ENCODE results near the gene LIMK2. TPM values are rescaled to one million over a fixed set of nuclear protein-coding genes. Genes with fewer than 3 reads are reported as not detected.

LIMK2 gene
- 29.1 TPM for total RNA-seq

DNA sequence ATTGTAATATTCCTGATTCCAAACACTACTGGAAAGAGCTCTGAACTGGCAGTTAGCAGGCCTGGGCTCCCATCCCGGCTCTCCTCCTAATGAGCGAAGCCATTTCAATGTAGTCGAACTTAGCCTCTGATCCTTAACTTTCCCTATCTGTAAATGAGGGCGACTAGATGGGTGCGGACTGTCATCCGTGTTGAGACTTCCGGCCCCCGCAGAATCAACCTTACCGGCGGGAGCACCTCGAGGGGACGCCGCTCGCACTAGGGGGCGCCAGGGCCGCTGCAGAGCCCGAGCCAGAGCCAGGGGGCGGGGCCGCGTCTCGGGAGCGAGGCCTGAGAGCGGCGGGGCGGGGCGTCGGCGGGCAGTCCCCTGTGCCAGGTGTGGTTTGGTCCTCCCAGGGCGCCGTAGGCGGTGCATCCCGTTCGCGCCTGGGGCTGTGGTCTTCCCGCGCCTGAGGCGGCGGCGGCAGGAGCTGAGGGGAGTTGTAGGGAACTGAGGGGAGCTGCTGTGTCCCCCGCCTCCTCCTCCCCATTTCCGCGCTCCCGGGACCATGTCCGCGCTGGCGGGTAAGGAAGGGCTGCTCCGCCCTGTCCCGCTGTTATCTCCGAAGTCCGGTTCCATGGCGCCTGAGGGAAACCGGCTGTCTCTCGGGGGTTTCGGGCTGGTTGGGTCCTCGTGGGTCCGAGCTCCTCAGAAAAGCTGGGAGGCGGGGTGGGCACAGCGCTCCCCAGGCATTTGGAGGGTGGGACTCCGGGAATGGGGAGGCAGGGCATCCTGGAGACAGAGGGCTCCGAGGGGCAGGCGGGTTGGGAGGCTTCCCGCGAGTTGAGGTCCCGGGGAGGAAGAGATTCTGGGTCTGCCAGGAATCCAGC, at the start of gene LIMK2:
Gene LIMK2 (plus strand): TSS at position 437 of the 869 bp plus-strand sequence. CDS start 111 bp downstream, at position 548.

DNA sequence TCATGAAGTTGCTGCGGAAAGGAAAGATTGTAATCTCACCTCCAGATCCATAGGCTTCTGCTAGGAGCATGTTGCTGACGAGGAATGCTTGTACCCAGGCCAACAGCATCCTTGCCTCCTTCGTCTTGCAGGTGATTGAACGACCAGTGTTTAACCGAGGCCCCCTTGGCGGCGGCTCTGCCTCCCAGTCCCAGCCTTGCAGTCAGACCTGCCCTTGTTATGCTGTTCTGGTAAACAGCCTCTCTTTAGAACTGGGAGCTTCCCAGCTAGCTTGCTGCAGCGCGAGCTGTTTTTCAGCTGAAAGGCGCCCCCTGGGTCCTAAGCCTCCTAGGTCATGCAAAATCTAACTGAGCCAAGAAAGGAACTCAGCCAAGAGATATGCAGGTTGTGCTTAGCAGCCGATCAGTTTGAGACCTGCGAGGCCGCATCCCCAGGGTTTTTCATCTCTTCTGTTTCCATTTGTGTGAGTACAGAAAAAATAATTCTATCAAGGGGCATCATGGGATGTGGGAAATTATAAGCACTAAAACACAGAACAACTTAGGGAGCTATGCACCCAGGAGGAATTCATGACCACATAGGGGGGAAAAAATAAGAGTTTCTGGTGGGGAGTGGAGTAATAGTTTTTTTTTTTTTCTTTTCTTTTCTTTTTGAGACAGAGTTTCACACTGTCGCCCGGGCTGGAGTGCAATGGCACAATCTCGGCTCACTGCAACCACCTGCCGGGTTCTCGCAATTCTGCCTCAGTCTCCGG, 80.3 kb downstream of the LIMK2 start, which contains the start of gene PIK3IP1:
Gene PIK3IP1 (minus strand): TSS at position 253 of the 754 bp plus-strand sequence. CDS start 144 bp downstream, at position 109.

Small RNA genes lying within 50 kb of the gene (small RNA-seq; reads per million reads assigned to genes)
- not detected for gene RF00019 (ENCODE audit: low replicate concordance)
- not detected for gene RNA5SP496 (ENCODE audit: low replicate concordance)
- not detected for gene RNU6-1128P (ENCODE audit: low replicate concordance)

Other genes starting within 250 kb of the LIMK2 start
- 35.4 TPM for gene MORC2, start 243.5 kb upstream of the LIMK2 start, total RNA-seq
- gene TUG1, start 243.0 kb upstream of the LIMK2 start, total RNA-seq, result 129 TPM
- 14.1 TPM for gene SMTN, start 131.0 kb upstream of the LIMK2 start, total RNA-seq
- 10.6 TPM for gene SELENOM, start 104.7 kb upstream of the LIMK2 start, total RNA-seq
- gene INPP5J, start 89.3 kb upstream of the LIMK2 start, total RNA-seq, result 3.1 TPM
- not detected for gene PLA2G3, start 71.8 kb upstream of the LIMK2 start, total RNA-seq
- 31.6 TPM for gene RNF185, start 52.1 kb upstream of the LIMK2 start, total RNA-seq
- gene PIK3IP1, start 80.2 kb downstream of the LIMK2 start, total RNA-seq, result 21.6 TPM
- gene PATZ1, start 134.0 kb downstream of the LIMK2 start, total RNA-seq, result 50.1 TPM
- gene DRG1, start 187.3 kb downstream of the LIMK2 start, total RNA-seq, result 62.9 TPM